Neutrophil (primary cell): ENCODE measurements around the gene PLEKHA6.

Experiments
- H3K27ac ChIP-seq: fragments of 200-600 bp; sonication (generic); 2 replicates; pipeline ENCODE4 v1.5.1; 2016; ENCODE audit warnings: mild to moderate bottlenecking, moderate library complexity
- H3K27me3 ChIP-seq: fragments of 200-600 bp; sonication (generic); 2 replicates; pipeline ENCODE4 v1.6.0; 2016; ENCODE audit warnings: mild to moderate bottlenecking
- H3K36me3 ChIP-seq: fragments of 200-600 bp; sonication (generic); 2 replicates; pipeline ENCODE4 v1.5.1; 2017
- H3K4me1 ChIP-seq, 2 experiments: fragments of 200-600 bp in 1 of 2; sonication (generic) in 1 of 2; 1 replicate in 1 of 2; 2 replicates in 1 of 2; pipeline versions ENCODE4 v1.5.1 to v1.6.1; 2013 to 2016; ENCODE audit warnings: low read depth in 1 of 2, low read length in 1 of 2, mild to moderate bottlenecking in 1 of 2, moderate library complexity in 1 of 2; ENCODE audit not compliant: control insufficient read depth in 1 of 2, insufficient read depth in 1 of 2
- H3K4me3 ChIP-seq, 2 experiments: fragments of 200-600 bp in 1 of 2; sonication (generic) in 1 of 2; 1 replicate in 1 of 2; 2 replicates in 1 of 2; pipeline ENCODE4 v1.5.1; 2013 to 2016; ENCODE audit warnings: low read depth in 1 of 2, low read length in 1 of 2, mild to moderate bottlenecking in 1 of 2, moderate library complexity in 1 of 2
- H3K9me3 ChIP-seq: fragments of 200-600 bp; sonication (generic); 2 replicates; pipeline ENCODE4 v1.5.1; 2016
- CTCF ChIP-seq: fragments of 200-600 bp; sonication (generic); IDR thresholded peaks from 2 replicates; pipeline ENCODE4 v1.5.1; 2016; ENCODE audit warnings: antibody characterized with exemption

The PLEKHA6 gene

GRCh38 chr1:204177133-204177532, 182.6 kb downstream of the PLEKHA6 start:
- Histone ChIP-seq H3K27ac (no peak overlapping the region), H3K9me3 (no peaks in the 10 kb centered on the region), H3K4me1 (no peaks in the 10 kb centered on the region), H3K4me3 (no peak overlapping the region), H3K27me3 (peaks cover 48% of the 10 kb centered on the region), H3K36me3 (no peaks in the 10 kb centered on the region)
- TF ChIP-seq CTCF = no peak

GRCh38 chr1:204176049-204176448, 183.7 kb downstream of the PLEKHA6 start:
- Histone ChIP-seq H3K9me3 (no peaks in the 10 kb centered on the region), H3K4me1 (no peaks in the 10 kb centered on the region), H3K27me3 (peaks cover 48% of the 10 kb centered on the region), H3K27ac (no peak overlapping the region), H3K36me3 (no peaks in the 10 kb centered on the region), H3K4me3 (no peak overlapping the region)
- TF ChIP-seq CTCF = no peak

- H3K27ac ChIP-seq = no peak overlapping the region
- no peaks in the 10 kb centered on the region for H3K4me1 ChIP-seq
- H3K4me3 ChIP-seq = no peak overlapping the region
- TF ChIP-seq CTCF = no peak
- peaks cover 48% of the 10 kb centered on the region for H3K27me3 ChIP-seq
- no peaks in the 10 kb centered on the region for H3K36me3 ChIP-seq
- peaks cover 6% of the 10 kb centered on the region for H3K9me3 ChIP-seq
Observed at GRCh38 chr1:204174958-204175357, 184.8 kb downstream of the PLEKHA6 start.

- no peak overlapping the region for H3K4me3 ChIP-seq
- H3K9me3 ChIP-seq = peaks cover 22% of the 10 kb centered on the region
- H3K27me3 ChIP-seq = peaks cover 26% of the 10 kb centered on the region
- no peak overlapping the region for H3K27ac ChIP-seq
- H3K4me1 ChIP-seq = no peaks in the 10 kb centered on the region
- H3K36me3 ChIP-seq = no peaks in the 10 kb centered on the region
- no peak for TF ChIP-seq CTCF
Observed at GRCh38 chr1:204172404-204173029, 187.2 kb downstream of the PLEKHA6 start.

- no peak for TF ChIP-seq CTCF
- Histone ChIP-seq H3K27ac (no peak overlapping the region), H3K27me3 (peaks cover 25% of the 10 kb centered on the region), H3K9me3 (peaks cover 22% of the 10 kb centered on the region), H3K36me3 (no peaks in the 10 kb centered on the region), H3K4me3 (no peak overlapping the region), H3K4me1 (no peaks in the 10 kb centered on the region)
Observed at GRCh38 chr1:204171751-204172178, 188.0 kb downstream of the PLEKHA6 start.
